ENCODE measurements around the gene MMEL1. TPM values are rescaled to one million over a fixed set of nuclear protein-coding genes. Genes with fewer than 3 reads are reported as not detected.
A peak's percentile ranks its signal among the peaks of the same experiment; 100 is the strongest.
"Not testable (repeated sequence)": the region's sequence is repeated elsewhere in the genome, so short reads cannot be mapped to it uniquely, and the experiment has no call there.

Gene MMEL1
- 1.1 TPM for polyA plus RNA-seq (2013, experiment 1 of 2)
- polyA plus RNA-seq (2013, experiment 2 of 2) = 1.4 TPM

DNA sequence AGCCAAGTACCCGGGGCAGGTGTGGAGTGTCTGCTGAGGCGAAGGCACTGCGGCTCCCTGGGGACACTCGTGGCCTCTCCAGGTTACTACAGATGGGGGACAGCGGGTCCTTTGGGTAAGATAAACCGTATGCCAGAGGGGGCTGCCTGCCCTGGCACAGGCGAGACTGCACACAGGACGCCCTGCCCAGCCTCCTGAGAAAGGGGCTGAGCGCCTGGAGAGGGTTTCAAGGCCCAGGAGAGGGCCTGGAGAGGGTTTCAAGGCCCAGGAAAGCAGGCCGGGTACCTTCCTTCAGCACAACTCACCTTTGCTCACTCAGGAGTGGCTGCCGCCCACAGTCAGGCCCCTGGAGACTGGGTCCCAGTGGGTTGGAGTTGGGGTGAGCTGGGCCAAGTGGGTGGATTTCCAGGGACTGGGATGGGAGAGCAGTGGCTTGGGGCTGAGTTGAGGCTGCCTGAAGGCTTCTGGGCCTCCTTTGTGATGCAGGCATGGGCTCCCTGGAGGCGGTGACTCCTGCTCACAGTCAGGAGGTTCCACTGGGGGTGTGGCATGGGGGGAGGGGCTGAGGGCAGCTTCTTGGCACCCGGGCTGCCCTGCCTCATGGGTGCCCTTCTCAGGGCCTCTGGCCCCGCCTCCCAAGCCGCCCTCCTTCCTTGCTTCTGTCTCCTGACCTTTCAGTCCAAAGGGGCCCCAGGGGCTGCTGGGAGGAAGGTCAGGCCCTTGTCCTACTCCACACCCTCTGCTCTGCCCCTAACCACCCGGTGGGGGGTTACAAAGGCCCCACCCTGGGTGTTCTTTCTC is at the start of gene MMEL1:
Gene MMEL1, minus strand, starts transcription at position 456 of the 801 bp plus-strand sequence. CDS start 3,532 bp downstream, outside the sequence.
- Histone ChIP-seq H2BK15ac (ENCODE audit: low read length) (peak within 1 kb of the TSS; percentile 84), H3K9ac (ENCODE audit: low read depth, low read length, poor library complexity) (no peak within 1 kb of the TSS), H3K4me3 (ENCODE audit: low read length in 2 of 2) (no peak within 1 kb of the TSS), H2BK12ac (ENCODE audit: low read length) (peak within 1 kb of the TSS; percentile 31), H3K18ac (ENCODE audit: low read length) (peak within 1 kb of the TSS; percentile 73), H3K4me1 (ENCODE audit: control insufficient read depth in 2 of 2, insufficient read depth in 1 of 2, low read depth in 1 of 2, low read length in 2 of 2) (peaks cover 3 to 8% of the 10 kb centered on the region in 2 donors), H3K9me3 (replicated peaks in 1 of 2; ENCODE audit: control insufficient read depth in 2 of 2, insufficient read depth in 1 of 2, low read depth in 1 of 2, low read length in 2 of 2) (peaks cover 7 to 19% of the 10 kb centered on the region in 2 donors), H2AFZ (ENCODE audit: low read length) (no peak within 1 kb of the TSS), H3K4me2 (ENCODE audit: insufficient read depth, low read length, poor library complexity, severe bottlenecking) (no peak within 1 kb of the TSS), H3K14ac (ENCODE audit: low read length) (peak within 1 kb of the TSS; percentile 50), H3K27ac (replicated peaks; ENCODE audit: low read length) (no peak within 1 kb of the TSS), H3K27me3 (ENCODE audit: control insufficient read depth in 3 of 3, insufficient read depth in 3 of 3, low read depth in 1 of 3, low read length in 3 of 3) (peaks cover 15 to 44% (median 31%) of the 10 kb centered on the region in 3 experiments), H3K4ac (ENCODE audit: low read length) (no peak within 1 kb of the TSS), H2BK120ac (ENCODE audit: low read depth, low read length) (peak within 1 kb of the TSS; percentile 8), H3K23ac (ENCODE audit: low read depth, low read length, poor library complexity) (no peak within 1 kb of the TSS), H2BK5ac (ENCODE audit: low read length) (peak within 1 kb of the TSS; percentile 68), H3K79me1 (ENCODE audit: low read depth, low read length) (no peaks in the 10 kb centered on the region), H4K91ac (ENCODE audit: low read depth, low read length, poor library complexity) (peak within 1 kb of the TSS; percentile 27), H2AK5ac (ENCODE audit: low read depth, low read length) (peak within 1 kb of the TSS; percentile 90), H4K8ac (ENCODE audit: low read depth, low read length) (no peak within 1 kb of the TSS), H3K36me3 (replicated peaks in 1 of 2; ENCODE audit: control insufficient read depth in 2 of 2, insufficient read depth in 2 of 2, low read length in 2 of 2) (no peaks in the 10 kb centered on the region)
- no CpG with 5 or more reads among the region's 16 CpGs for WGBS, 2 donors (ENCODE audit: extremely low coverage in 2 of 2, insufficient read length in 2 of 2, insufficient replicate concordance in 1 of 2)
- no peak for DNase-seq (ENCODE audit: low spot score)

GRCh38 chr1:2676726-2677125 is 43.9 kb upstream of the MMEL1 start:
- H2BK12ac ChIP-seq (ENCODE audit: low read length); H2AFZ ChIP-seq (ENCODE audit: low read length); H2BK5ac ChIP-seq (ENCODE audit: low read length); H3K27me3 ChIP-seq (ENCODE audit: control insufficient read depth in 3 of 3, insufficient read depth in 3 of 3, low read depth in 1 of 3, low read length in 3 of 3); H3K4me3 ChIP-seq (ENCODE audit: low read length in 2 of 2); H3K9ac ChIP-seq (ENCODE audit: low read depth, low read length, poor library complexity); H3K4ac ChIP-seq (ENCODE audit: low read length); H3K4me2 ChIP-seq (ENCODE audit: insufficient read depth, low read length, poor library complexity, severe bottlenecking); H4K91ac ChIP-seq (ENCODE audit: low read depth, low read length, poor library complexity); H3K18ac ChIP-seq (ENCODE audit: low read length); H2BK120ac ChIP-seq (ENCODE audit: low read depth, low read length); DNase-seq (ENCODE audit: low spot score); H3K4me1 ChIP-seq (ENCODE audit: control insufficient read depth in 2 of 2, insufficient read depth in 1 of 2, low read depth in 1 of 2, low read length in 2 of 2); H2AK5ac ChIP-seq (ENCODE audit: low read depth, low read length); H3K36me3 ChIP-seq (replicated peaks in 1 of 2; ENCODE audit: control insufficient read depth in 2 of 2, insufficient read depth in 2 of 2, low read length in 2 of 2); H3K79me1 ChIP-seq (ENCODE audit: low read depth, low read length); H2BK15ac ChIP-seq (ENCODE audit: low read length); H3K23ac ChIP-seq (ENCODE audit: low read depth, low read length, poor library complexity); H3K9me3 ChIP-seq (replicated peaks in 1 of 2; ENCODE audit: control insufficient read depth in 2 of 2, insufficient read depth in 1 of 2, low read depth in 1 of 2, low read length in 2 of 2); H4K8ac ChIP-seq (ENCODE audit: low read depth, low read length); H3K14ac ChIP-seq (ENCODE audit: low read length); H3K27ac ChIP-seq (replicated peaks; ENCODE audit: low read length): not testable (repeated sequence)
- no CpG with 5 or more reads among the region's 10 CpGs for WGBS, 2 donors (ENCODE audit: extremely low coverage in 2 of 2, insufficient read length in 2 of 2, insufficient replicate concordance in 1 of 2)

DNA sequence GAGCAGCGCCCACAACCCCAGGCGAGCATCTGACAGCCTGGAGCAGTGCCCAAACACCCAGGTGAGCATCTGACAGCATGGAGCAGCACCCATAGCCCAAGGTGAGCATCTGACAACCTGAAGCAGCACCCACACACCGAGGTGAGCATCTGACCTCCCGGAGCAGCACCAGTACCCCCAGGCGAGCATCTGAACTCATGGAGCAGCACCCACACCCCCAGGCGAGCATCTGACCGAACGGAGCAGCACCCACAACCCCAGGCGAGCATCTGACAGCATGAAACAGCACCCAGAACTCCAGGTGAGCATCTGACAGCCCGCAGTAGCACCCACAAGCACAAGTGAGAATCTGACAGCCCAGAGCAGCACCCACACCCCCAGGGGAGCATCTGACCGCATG is 38.8 kb upstream of the MMEL1 start:
- H2BK15ac ChIP-seq (ENCODE audit: low read length); H2BK12ac ChIP-seq (ENCODE audit: low read length); H3K4me3 ChIP-seq (ENCODE audit: low read length in 2 of 2); H3K79me1 ChIP-seq (ENCODE audit: low read depth, low read length); H3K9me3 ChIP-seq (replicated peaks in 1 of 2; ENCODE audit: control insufficient read depth in 2 of 2, insufficient read depth in 1 of 2, low read depth in 1 of 2, low read length in 2 of 2); H3K9ac ChIP-seq (ENCODE audit: low read depth, low read length, poor library complexity); H3K18ac ChIP-seq (ENCODE audit: low read length); H2BK5ac ChIP-seq (ENCODE audit: low read length); H3K4ac ChIP-seq (ENCODE audit: low read length); H2BK120ac ChIP-seq (ENCODE audit: low read depth, low read length); H4K91ac ChIP-seq (ENCODE audit: low read depth, low read length, poor library complexity); H3K23ac ChIP-seq (ENCODE audit: low read depth, low read length, poor library complexity); H3K27me3 ChIP-seq (ENCODE audit: control insufficient read depth in 3 of 3, insufficient read depth in 3 of 3, low read depth in 1 of 3, low read length in 3 of 3); H2AFZ ChIP-seq (ENCODE audit: low read length); H3K4me2 ChIP-seq (ENCODE audit: insufficient read depth, low read length, poor library complexity, severe bottlenecking); H3K14ac ChIP-seq (ENCODE audit: low read length); H3K4me1 ChIP-seq (ENCODE audit: control insufficient read depth in 2 of 2, insufficient read depth in 1 of 2, low read depth in 1 of 2, low read length in 2 of 2); H3K36me3 ChIP-seq (replicated peaks in 1 of 2; ENCODE audit: control insufficient read depth in 2 of 2, insufficient read depth in 2 of 2, low read length in 2 of 2); H4K8ac ChIP-seq (ENCODE audit: low read depth, low read length); H3K27ac ChIP-seq (replicated peaks; ENCODE audit: low read length); DNase-seq (ENCODE audit: low spot score); H2AK5ac ChIP-seq (ENCODE audit: low read depth, low read length): not testable (repeated sequence)
- no CpG with 5 or more reads among the region's 11 CpGs for WGBS, 2 donors (ENCODE audit: extremely low coverage in 2 of 2, insufficient read length in 2 of 2, insufficient replicate concordance in 1 of 2)

DNA sequence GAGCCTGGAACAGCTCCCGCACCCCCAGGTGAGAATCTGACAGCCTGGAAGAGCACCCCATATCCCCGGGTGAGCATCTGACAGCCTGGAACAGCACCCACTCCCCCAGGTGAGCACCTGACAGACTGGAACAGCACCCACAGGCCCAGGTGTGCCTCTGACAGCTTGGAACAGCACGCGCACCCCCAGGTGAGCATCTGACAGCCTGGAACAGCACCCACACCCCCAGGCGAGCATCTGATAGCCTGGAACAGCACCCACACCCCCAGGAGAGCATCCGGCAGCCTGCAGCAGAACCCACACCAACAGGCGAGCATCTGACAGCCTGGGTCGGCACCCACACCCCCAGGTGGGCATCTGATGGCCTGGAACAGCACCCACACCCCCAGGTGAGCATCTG is 27.0 kb upstream of the MMEL1 start:
- not testable (repeated sequence) for H3K18ac ChIP-seq (ENCODE audit: low read length); H3K27me3 ChIP-seq (ENCODE audit: control insufficient read depth in 3 of 3, insufficient read depth in 3 of 3, low read depth in 1 of 3, low read length in 3 of 3); H2BK12ac ChIP-seq (ENCODE audit: low read length); H2AK5ac ChIP-seq (ENCODE audit: low read depth, low read length); H3K4me1 ChIP-seq (ENCODE audit: control insufficient read depth in 2 of 2, insufficient read depth in 1 of 2, low read depth in 1 of 2, low read length in 2 of 2); H2BK120ac ChIP-seq (ENCODE audit: low read depth, low read length); H3K79me1 ChIP-seq (ENCODE audit: low read depth, low read length); H3K4me2 ChIP-seq (ENCODE audit: insufficient read depth, low read length, poor library complexity, severe bottlenecking); H3K9ac ChIP-seq (ENCODE audit: low read depth, low read length, poor library complexity); H3K9me3 ChIP-seq (replicated peaks in 1 of 2; ENCODE audit: control insufficient read depth in 2 of 2, insufficient read depth in 1 of 2, low read depth in 1 of 2, low read length in 2 of 2); H3K4me3 ChIP-seq (ENCODE audit: low read length in 2 of 2); H3K14ac ChIP-seq (ENCODE audit: low read length); H3K4ac ChIP-seq (ENCODE audit: low read length); H3K36me3 ChIP-seq (replicated peaks in 1 of 2; ENCODE audit: control insufficient read depth in 2 of 2, insufficient read depth in 2 of 2, low read length in 2 of 2); DNase-seq (ENCODE audit: low spot score); H3K27ac ChIP-seq (replicated peaks; ENCODE audit: low read length); H2AFZ ChIP-seq (ENCODE audit: low read length); H2BK5ac ChIP-seq (ENCODE audit: low read length); H2BK15ac ChIP-seq (ENCODE audit: low read length); H4K8ac ChIP-seq (ENCODE audit: low read depth, low read length); H3K23ac ChIP-seq (ENCODE audit: low read depth, low read length, poor library complexity); H4K91ac ChIP-seq (ENCODE audit: low read depth, low read length, poor library complexity)
- no CpG with 5 or more reads among the region's 8 CpGs for WGBS, 2 donors (ENCODE audit: extremely low coverage in 2 of 2, insufficient read length in 2 of 2, insufficient replicate concordance in 1 of 2)

Measured in neuronal stem cell (in vitro differentiated cells).